ENCODE results near the gene KANSL1.
"Not testable (repeated sequence)": the region's sequence is repeated elsewhere in the genome, so short reads cannot be mapped to it uniquely, and the experiment has no call there.

The KANSL1 gene

GRCh38 chr17:46135879-46136563, 57.2 kb downstream of the KANSL1 start:
- no peak for DNase-seq

- DNase-seq, result no peak
Measured at GRCh38 chr17:46135126-46135812, 58.0 kb downstream of the KANSL1 start.

- DNase-seq, result no peak
Measured at GRCh38 chr17:46129302-46129701, 63.9 kb downstream of the KANSL1 start.

- DNase-seq, result no peak
Measured at GRCh38 chr17:46128453-46128852, 64.8 kb downstream of the KANSL1 start.

- no peak for DNase-seq
Measured at GRCh38 chr17:46127524-46127923, 65.7 kb downstream of the KANSL1 start.

DNA sequence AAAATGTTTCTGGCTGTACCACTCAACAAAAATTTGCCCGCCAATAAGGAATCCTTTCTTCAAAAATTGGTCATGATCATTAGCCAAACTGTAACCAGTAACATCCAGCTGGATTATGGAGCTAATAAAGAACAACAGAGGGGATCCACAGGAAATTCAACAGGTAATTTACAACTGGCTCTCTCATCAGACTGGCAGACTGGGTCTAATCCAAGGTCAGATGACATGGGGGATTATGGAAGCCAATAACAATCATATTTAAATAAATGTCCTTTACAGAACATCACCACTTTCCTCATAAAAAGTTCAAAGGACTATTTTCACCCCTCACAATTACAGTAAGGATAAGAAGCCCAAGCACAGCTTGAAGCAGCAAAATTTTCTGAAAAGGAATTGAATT, 66.4 kb downstream of the KANSL1 start:
- DNase-seq, result no peak

- no peak for DNase-seq
Measured at GRCh38 chr17:46125831-46126230, 67.4 kb downstream of the KANSL1 start.

- no peak for DNase-seq
Measured at GRCh38 chr17:46124695-46125592, 68.3 kb downstream of the KANSL1 start.

GRCh38 chr17:46123607-46124006, 69.6 kb downstream of the KANSL1 start:
- no peak for DNase-seq

GRCh38 chr17:46122486-46122871, 70.8 kb downstream of the KANSL1 start:
- DNase-seq, result no peak

DNA sequence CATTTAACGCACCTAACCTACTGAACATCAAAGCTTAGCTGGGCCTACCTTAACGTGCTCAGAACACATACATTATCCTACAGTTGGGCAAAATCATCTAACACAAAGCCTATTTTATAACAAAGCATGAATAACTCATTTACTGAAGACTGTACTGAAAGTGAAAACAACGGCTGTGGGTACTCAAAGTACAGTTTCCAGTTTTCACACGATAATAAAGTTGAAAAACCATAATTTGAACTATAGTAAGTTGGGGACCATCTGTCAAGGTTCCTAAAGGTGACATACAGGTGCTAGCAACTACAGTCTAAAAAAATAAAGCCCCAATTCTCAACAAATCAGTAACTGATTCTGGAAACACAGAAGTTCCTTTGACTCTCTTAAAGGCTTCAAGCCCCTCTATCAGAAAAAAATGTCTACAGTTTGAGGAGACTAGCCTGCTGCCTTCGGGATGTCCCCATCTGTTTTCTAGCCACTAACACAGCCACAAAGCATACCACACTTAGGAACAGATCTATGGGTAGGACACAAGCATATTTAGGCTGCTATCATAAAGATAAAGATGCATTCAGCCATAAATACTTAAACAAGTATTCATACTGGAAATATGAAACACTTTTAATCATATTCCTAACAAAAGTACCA, 71.3 kb downstream of the KANSL1 start:
- DNase-seq, result no peak

- no peak for DNase-seq
Measured at GRCh38 chr17:46121165-46121764, 72.0 kb downstream of the KANSL1 start.

DNA sequence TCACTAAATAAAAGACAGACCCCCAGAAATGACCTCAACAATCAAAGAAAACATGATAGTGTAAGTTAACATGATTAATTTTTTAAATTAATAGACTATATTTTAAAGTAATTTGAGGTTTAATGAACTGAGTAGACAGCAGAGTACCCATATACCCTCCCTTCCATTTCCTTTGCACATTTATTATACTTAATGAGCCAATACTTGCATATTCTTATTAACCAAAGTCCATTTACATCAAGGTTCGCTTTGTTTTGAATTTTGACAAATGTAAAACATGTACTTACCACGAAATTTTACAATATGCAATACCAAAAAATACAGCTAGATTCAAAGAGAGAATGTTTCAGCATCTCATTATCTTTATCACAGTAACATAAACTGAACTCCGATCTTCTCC, 72.7 kb downstream of the KANSL1 start:
- no peak for DNase-seq

DNA sequence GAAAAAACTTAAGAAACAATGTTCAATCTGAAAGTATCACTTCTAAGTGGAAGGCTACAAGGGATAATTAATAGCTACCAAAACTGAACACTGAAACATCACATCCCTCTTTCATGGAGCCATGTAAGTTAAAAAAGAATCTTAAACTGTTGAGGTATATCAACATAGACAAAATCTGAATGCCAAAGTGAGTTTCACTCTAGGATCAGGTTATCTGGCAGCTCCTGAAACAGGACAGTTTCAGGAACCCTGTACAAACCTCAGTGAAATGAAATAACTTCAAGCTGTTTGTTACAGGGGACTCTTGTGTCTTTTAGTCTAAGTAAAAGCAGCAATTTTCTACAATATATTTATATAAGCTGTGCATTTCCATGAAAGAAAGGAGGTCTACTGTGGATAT, 73.2 kb downstream of the KANSL1 start:
- no peak for DNase-seq

DNA sequence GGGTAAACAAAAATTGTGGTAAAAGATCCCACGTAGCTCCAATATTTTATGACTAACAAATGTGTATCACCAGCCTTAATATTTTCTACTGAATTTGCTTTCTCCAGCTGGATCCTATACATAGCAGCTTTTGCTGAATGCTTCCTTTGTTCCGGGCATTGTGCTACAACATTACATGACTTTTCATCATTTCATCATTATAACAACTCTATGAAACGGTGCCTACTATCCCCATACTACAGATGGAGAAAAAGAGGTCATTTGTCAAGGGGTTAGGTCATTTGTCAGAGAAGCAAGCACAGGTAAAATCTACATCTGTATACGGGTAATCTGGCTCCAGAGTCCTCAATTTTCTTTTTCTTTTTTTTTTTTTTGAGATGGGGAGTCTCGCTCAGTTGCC, 74.3 kb downstream of the KANSL1 start:
- no peak for DNase-seq

DNA sequence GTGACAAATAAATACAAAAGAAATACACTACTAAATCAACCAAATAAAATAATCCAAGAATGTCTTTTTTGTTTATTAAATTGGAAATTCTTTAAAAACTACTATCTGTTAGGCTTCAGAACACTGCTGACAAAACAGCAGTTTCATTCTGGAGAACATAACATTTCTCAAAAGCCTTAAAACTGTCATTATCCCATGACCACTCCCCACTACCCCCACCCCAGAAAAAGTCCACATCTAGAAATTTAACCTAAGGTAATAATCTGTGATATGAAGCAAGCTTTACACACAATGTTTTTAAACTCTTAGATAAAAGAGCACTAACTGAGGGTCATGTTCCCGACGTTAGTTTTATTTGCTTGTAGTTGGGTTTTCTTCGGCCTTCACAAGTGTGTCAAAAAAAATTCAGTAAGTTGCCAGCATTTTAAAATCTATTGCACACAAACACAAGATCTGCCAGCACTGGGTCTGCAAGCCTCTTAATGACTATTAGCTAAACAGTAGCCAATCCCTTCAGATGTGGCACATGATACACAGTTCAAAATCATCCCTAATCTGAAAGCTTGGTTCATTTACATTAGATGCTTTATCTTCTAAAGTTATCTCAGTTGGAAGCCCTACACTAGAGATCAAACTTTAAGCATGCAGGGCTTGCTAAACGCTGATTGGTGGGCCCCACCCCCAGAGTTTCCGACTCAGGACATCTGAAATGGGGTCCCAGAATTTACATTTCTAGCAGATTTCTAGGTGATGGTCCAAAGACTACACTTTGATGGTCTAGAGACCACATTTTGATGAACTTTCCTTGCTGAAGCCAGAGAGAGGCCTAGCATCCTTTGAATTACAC, 75.2 kb downstream of the KANSL1 start:
- DNase-seq, result no peak

DNA sequence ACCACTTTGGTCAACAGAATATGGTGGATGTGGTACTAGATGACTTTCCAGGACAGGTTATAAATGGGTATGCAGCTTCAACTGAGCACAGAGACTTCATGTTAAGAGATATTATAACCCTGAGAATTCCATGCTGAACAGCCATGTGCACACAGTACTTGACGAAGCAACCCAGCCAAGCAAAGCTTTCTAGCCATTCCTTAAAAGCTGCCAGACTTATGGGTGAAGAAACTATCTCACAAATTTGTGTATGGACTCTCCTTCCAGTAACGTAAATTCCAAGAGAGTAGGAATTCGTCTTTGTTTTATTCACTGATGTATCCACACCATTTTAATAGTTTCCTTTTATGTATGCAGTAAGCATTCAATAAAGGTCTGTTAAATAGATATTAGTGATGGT, 76.1 kb downstream of the KANSL1 start:
- no peak for DNase-seq

GRCh38 chr17:46115699-46116098, 77.5 kb downstream of the KANSL1 start:
- DNase-seq, result no peak

DNA sequence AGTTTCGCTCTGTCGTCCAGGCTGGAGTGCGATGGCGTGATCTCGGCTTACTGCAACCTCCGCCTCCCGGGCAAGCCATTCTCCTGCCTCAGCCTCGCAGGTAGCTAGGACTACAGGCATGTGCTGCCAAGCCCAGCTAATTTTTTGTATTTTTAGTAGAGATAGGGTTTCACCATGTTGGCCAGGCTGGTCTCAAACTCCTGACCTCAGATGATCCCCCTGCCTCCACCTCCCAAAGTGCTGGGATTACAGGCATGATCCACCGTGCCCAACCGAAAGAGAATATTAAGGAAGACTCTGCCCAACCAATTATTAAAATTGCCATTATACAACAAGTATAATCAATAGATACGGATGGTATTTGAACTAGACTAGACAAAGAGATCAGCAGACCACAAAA, 82.0 kb downstream of the KANSL1 start:
- not testable (repeated sequence) for DNase-seq

DNA sequence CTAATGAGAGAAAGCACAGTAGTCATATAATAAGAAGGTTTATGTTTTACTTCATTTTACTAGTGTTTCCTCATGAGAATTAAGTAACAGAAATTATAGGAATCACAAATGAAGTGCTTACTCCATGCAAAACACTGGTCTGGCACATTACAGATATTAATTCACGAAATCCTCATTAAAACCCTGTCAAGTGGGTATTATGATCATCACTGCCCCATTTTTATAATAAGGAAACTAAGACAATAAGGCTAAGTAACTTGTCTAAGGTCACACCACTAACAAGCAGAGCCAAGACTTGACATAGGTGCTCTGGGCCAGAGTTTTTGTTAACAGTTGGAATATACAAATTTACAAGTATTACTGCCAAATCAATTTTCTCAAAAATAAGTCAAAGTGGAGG, 83.0 kb downstream of the KANSL1 start:
- DNase-seq, result no peak

GRCh38 chr17:46109603-46110189, 83.5 kb downstream of the KANSL1 start:
- no peak for DNase-seq

Measured in stimulated activated CD4-positive, alpha-beta T cell treated with anti-CD3 and anti-CD28 coated beads, Interleukin-2, amount 100 ng/mL, for 24 hours (primary cell).